HCEC 1CT (cell line): ENCODE measurements around the gene SMPD4.
A peak's percentile ranks its signal among the peaks of the same experiment; 100 is the strongest.
"Not testable (repeated sequence)": the region's sequence is repeated elsewhere in the genome, so short reads cannot be mapped to it uniquely, and the experiment has no call there.

ENCODE experiments used
- DNase-seq: peaks from one replicate; pipeline ENCODE4 v3.0.0-alpha.2; 2017

The SMPD4 gene

GRCh38 chr2:130155956-130156623, 25.3 kb downstream of the SMPD4 start:
- peak; percentile 40 for DNase-seq

GRCh38 chr2:130154773-130155765, 26.3 kb downstream of the SMPD4 start:
- DNase-seq: no peak

- DNase-seq: not testable (repeated sequence)
Observed at GRCh38 chr2:130154423-130154770, 27.0 kb downstream of the SMPD4 start.

- DNase-seq: not testable (repeated sequence)
Observed at GRCh38 chr2:130153721-130154422, 27.5 kb downstream of the SMPD4 start.

- DNase-seq: no peak
Observed at GRCh38 chr2:130152816-130153595, 28.4 kb downstream of the SMPD4 start.

GRCh38 chr2:130152136-130152815, 29.1 kb downstream of the SMPD4 start:
- not testable (repeated sequence) for DNase-seq

- DNase-seq: not testable (repeated sequence)
Observed at GRCh38 chr2:130151145-130151512, 30.3 kb downstream of the SMPD4 start.

- DNase-seq: no peak
Observed at GRCh38 chr2:130150181-130151144, 30.9 kb downstream of the SMPD4 start.

- DNase-seq: not testable (repeated sequence)
Observed at GRCh38 chr2:130148515-130148914, 32.9 kb downstream of the SMPD4 start.

GRCh38 chr2:130145006-130145414, 36.4 kb downstream of the SMPD4 start, which contains the start of gene CCDC74B:
Gene CCDC74B (minus strand): TSS chr2:130145112. CDS start chr2:130144996, 116 bp downstream.
- DNase-seq: peak; percentile 25

GRCh38 chr2:130143266-130144039, 37.9 kb downstream of the SMPD4 start:
- DNase-seq: not testable (repeated sequence)

- not testable (repeated sequence) for DNase-seq
Observed at GRCh38 chr2:130142396-130143265, 38.8 kb downstream of the SMPD4 start.

- DNase-seq: not testable (repeated sequence)
Observed at GRCh38 chr2:130141645-130142370, 39.6 kb downstream of the SMPD4 start.

- not testable (repeated sequence) for DNase-seq
Observed at GRCh38 chr2:130141002-130141401, 40.4 kb downstream of the SMPD4 start.

- not testable (repeated sequence) for DNase-seq
Observed at GRCh38 chr2:130140516-130140915, 40.9 kb downstream of the SMPD4 start.

GRCh38 chr2:130139331-130140280, 41.8 kb downstream of the SMPD4 start:
- not testable (repeated sequence) for DNase-seq

- DNase-seq: not testable (repeated sequence)
Observed at GRCh38 chr2:130138841-130139251, 42.6 kb downstream of the SMPD4 start.
